ENCODE measurements around the gene CLHC1. TPM values are rescaled to one million over a fixed set of nuclear protein-coding genes. Genes with fewer than 3 reads are reported as not detected.
A peak's percentile ranks its signal among the peaks of the same experiment; 100 is the strongest.

CLHC1 gene
- total and polyA plus RNA-seq, 10 of the 15 experiments (the other 5 are each of a cell fraction or from before 2014, with no cell fraction given), result 2.6 to 6.8 (median 4.7) TPM

DNA sequence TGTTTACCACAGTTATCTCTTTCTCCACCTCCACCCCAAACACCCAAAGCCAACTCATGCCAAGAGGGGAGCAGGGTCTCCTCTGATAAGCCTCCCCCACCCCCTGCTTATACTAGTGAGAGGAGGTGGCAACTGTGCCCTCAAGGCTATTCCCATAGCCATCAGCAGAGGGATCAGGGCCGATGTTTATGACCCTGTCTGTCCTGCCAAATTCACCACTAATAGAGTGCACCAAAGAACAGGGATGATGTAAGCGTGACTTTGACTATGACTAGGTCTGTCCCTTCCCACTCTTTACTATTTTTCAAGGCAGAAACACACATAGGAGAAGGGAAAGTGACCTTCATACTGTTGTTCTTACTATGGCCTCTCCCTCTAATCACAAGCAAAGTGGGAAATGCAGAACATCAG, 74.6 kb downstream of the CLHC1 start (continued):
- TF ChIP-seq IKZF1 (conservative IDR thresholded peaks at IDR 0.05), result peak; percentile 85
- 0 out of 2 replicates have a peak, but pooled peaks have one; percentile 25 for TF ChIP-seq BMI1 (IDR thresholded peaks at IDR 0.05; ENCODE audit: borderline replicate concordance)
- TF ChIP-seq DPF2 (IDR thresholded peaks at IDR 0.05), result peak; percentile 57; the same call in 1 of the 2 replicates
- TF ChIP-seq IKZF2 (IDR thresholded peaks at IDR 0.05), result peak; percentile 79 to 84
- no peak for TF ChIP-seq TBL1XR1 (IDR thresholded peaks at IDR 0.05; ENCODE audit: low read depth, low read length)
- no peak for TF ChIP-seq NRF1 (conservative IDR thresholded peaks at IDR 0.05; ENCODE audit: low read depth, low read length)

DNA sequence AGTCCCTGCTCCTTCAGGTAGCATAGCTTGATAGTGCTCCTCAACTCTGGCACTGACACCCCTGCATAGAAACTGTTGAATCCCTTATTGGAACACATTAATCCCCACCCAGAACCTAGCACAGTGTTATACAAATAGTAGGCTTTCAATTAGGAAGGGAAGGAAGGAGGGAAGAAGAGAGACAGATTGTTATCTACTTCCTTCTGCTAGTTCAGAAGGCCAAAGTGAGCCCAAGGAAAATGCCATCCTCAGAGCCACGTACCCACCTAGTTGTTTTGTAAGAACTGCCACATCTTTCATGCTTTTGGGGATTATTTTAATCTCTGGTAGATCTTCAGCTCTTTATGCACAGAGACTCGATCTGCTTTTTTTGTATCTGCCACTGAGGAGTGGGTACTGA, 75.1 kb downstream of the CLHC1 start:
- Histone ChIP-seq H3K9me3 (replicated peaks; ENCODE audit: control insufficient read depth, insufficient read depth, low read length) (no peaks in the 10 kb centered on the region), H4K20me1 (ENCODE audit: control insufficient read depth, insufficient read depth) (no peaks in the 10 kb centered on the region), H3K79me2 (ENCODE audit: control insufficient read depth, insufficient read depth, low read length) (no peaks in the 10 kb centered on the region), H3K4me3 (no peak overlapping the region), H3K9ac (ENCODE audit: control insufficient read depth, insufficient read depth, low read length) (no peak overlapping the region), H3K4me1 (ENCODE audit: control insufficient read depth, insufficient read depth, low read length) (peaks cover 20% of the 10 kb centered on the region), H2AFZ (ENCODE audit: control insufficient read depth, low read depth, low read length) (no peak overlapping the region), H3K4me2 (ENCODE audit: control insufficient read depth, insufficient read depth) (no peak overlapping the region), H3K27ac (ENCODE audit: control insufficient read depth, insufficient read depth) (no peak overlapping the region), H3K27me3 (replicated peaks in 1 of 2; ENCODE audit: control insufficient read depth in 2 of 2, insufficient read depth in 2 of 2, low read length in 1 of 2) (no peaks in the 10 kb centered on the region), H3K36me3 (ENCODE audit: control insufficient read depth in 2 of 2, insufficient read depth in 2 of 2, low read length in 1 of 2) (no peaks in the 10 kb centered on the region)
- no peak for DNase-seq (ENCODE audit: low read depth, low spot score)
- SMC1A ChIA-PET (ENCODE audit: uncharacterized antibody, unreplicated experiment), result interaction anchor here (1.2 to 3.1 kb wide), 4 partner anchors 17 to 125 kb away, joined by 3 to 15 read pairs (median 4); no protein-coding TSS in a partner anchor
- in situ Hi-C loops (cut with MboI) (no loop called here), intact Hi-C loops (cut with micrococcal nuclease; ENCODE audit: unreplicated experiment) (no loop called here)
- RAD21 ChIA-PET (ENCODE audit: unreplicated experiment), result interaction anchor here (0.9 kb wide), 1 partner anchor 106 kb away, joined by 4 read pairs; no protein-coding TSS in a partner anchor
- no TSS peak for BruUV-seq (replicated peaks)
- no peak for ATAC-seq
- 81% methylated on average over 2 of the region's 2 CpGs for WGBS (ENCODE audit: insufficient coverage, insufficient replicate concordance, low lambda C conversion rate, missing lambda C conversion rate)
- TF ChIP-seq WRNIP1 (IDR thresholded peaks at IDR 0.05; ENCODE audit: borderline replicate concordance, low read depth, low read length), result no peak
- no peak for TF ChIP-seq RBBP5 (conservative IDR thresholded peaks at IDR 0.05)
- no peak for TF ChIP-seq CREB1 (IDR thresholded peaks at IDR 0.05; ENCODE audit: low read depth)
- TF ChIP-seq SMC3 (IDR thresholded peaks at IDR 0.05; ENCODE audit: borderline replicate concordance, low read length), result no peak
- no peak for TF ChIP-seq POU2F2 (IDR thresholded peaks at IDR 0.05; ENCODE audit: borderline replicate concordance, low read depth, low read length)
- TF ChIP-seq, protein P1, sequence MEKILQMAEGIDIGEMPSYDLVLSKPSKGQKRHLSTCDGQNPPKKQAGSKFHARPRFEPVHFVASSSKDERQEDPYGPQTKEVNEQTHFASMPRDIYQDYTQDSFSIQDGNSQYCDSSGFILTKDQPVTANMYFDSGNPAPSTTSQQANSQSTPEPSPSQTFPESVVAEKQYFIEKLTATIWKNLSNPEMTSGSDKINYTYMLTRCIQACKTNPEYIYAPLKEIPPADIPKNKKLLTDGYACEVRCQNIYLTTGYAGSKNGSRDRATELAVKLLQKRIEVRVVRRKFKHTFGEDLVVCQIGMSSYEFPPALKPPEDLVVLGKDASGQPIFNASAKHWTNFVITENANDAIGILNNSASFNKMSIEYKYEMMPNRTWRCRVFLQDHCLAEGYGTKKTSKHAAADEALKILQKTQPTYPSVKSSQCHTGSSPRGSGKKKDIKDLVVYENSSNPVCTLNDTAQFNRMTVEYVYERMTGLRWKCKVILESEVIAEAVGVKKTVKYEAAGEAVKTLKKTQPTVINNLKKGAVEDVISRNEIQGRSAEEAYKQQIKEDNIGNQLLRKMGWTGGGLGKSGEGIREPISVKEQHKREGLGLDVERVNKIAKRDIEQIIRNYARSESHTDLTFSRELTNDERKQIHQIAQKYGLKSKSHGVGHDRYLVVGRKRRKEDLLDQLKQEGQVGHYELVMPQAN (conservative IDR thresholded peaks at IDR 0.05), result no peak
- TF ChIP-seq GATAD2B (conservative IDR thresholded peaks at IDR 0.05; ENCODE audit: low read depth), result no peak
- CTCF ChIA-PET, result interaction anchor here (1.2 kb wide), 1 partner anchor 9 kb away, joined by 4 read pairs; no protein-coding TSS in a partner anchor
- no peak for FAIRE-seq
- POLR2A ChIA-PET, result no interaction called here
